Hepatocyte (in vitro differentiated cells): ENCODE results near the gene PLGRKT.

ENCODE experiments used
- CTCF ChIP-seq: fragments of 200-600 bp; sonication (generic); IDR thresholded peaks from 2 replicates; pipeline ENCODE4 v1.5.1; 2016; ENCODE audit warnings: antibody characterized with exemption, mild to moderate bottlenecking; ENCODE audit not compliant: poor library complexity
- EZH2 ChIP-seq: fragments of 200-600 bp; sonication (generic); IDR thresholded peaks from 2 replicates; pipeline ENCODE4 v1.6.1; 2016; ENCODE audit warnings: antibody characterized with exemption, mild to moderate bottlenecking, borderline replicate concordance

- TF ChIP-seq CTCF (no peak), EZH2 (no peak)
These were observed 85.0 kb downstream of the PLGRKT start for GRCh38 chr9:5352637-5353248.
